ENCODE data around the gene C1orf167. TPM values are rescaled to one million over a fixed set of nuclear protein-coding genes. Genes with fewer than 3 reads are reported as not detected.

C1orf167 gene
- total RNA-seq, 1 donor from 2014 or later: 0.18 TPM

DNA sequence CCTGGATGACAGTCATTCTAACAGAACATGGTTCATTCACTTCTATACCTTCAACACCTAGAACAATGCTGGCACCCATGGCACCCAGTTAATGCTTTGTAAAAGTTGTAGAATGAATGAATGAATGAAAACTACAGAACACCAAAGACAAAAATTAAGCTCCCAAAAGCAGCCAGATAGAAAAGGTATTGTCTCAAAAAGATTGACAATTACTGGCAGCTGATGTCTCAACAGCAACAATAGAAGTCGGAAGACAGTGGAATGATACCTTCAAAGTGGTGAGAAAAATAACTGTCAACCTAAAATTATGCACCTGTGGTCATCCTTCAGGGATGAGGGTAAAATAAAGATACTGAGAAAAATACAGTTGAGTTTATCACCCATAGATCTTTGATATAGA, 4.9 kb upstream of the C1orf167 start:
- Mint-ChIP-seq H3K27me3 (ENCODE audit: low read depth) (peaks cover 24% of the 10 kb centered on the region), H3K36me3 (peaks cover 4% of the 10 kb centered on the region), H3K4me1 (peaks cover 6% of the 10 kb centered on the region), H3K4me3 (no peak overlapping the region), H3K9me3 (peaks cover 13% of the 10 kb centered on the region), H3K27ac (no peak overlapping the region)
- TF ChIP-seq, protein P1, sequence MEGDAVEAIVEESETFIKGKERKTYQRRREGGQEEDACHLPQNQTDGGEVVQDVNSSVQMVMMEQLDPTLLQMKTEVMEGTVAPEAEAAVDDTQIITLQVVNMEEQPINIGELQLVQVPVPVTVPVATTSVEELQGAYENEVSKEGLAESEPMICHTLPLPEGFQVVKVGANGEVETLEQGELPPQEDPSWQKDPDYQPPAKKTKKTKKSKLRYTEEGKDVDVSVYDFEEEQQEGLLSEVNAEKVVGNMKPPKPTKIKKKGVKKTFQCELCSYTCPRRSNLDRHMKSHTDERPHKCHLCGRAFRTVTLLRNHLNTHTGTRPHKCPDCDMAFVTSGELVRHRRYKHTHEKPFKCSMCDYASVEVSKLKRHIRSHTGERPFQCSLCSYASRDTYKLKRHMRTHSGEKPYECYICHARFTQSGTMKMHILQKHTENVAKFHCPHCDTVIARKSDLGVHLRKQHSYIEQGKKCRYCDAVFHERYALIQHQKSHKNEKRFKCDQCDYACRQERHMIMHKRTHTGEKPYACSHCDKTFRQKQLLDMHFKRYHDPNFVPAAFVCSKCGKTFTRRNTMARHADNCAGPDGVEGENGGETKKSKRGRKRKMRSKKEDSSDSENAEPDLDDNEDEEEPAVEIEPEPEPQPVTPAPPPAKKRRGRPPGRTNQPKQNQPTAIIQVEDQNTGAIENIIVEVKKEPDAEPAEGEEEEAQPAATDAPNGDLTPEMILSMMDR (IDR thresholded peaks at IDR 0.05; ENCODE audit: unreplicated experiment): no peak
- DNase-seq (ENCODE audit: low spot score in 2 of 2, unreplicated experiment in 2 of 2): no peak

GRCh38 chr1:11759791-11760190, 2.2 kb upstream of the C1orf167 start:
- no peak overlapping the region for H3K4me3 Mint-ChIP-seq
- DNase-seq (ENCODE audit: low spot score in 2 of 2, unreplicated experiment in 2 of 2): no peak
- no peak overlapping the region for H3K27ac Mint-ChIP-seq
- H3K27me3 Mint-ChIP-seq (ENCODE audit: low read depth): peaks cover 36% of the 10 kb centered on the region
- TF ChIP-seq, protein P1 (IDR thresholded peaks at IDR 0.05; ENCODE audit: unreplicated experiment): no peak
- peaks cover 13% of the 10 kb centered on the region for H3K9me3 Mint-ChIP-seq
- peaks cover 4% of the 10 kb centered on the region for H3K36me3 Mint-ChIP-seq
- peaks cover 2% of the 10 kb centered on the region for H3K4me1 Mint-ChIP-seq

- no peak for DNase-seq (ENCODE audit: low spot score in 2 of 2, unreplicated experiment in 2 of 2)
- Mint-ChIP-seq H3K4me3 (no peak overlapping the region), H3K27me3 (ENCODE audit: low read depth) (peaks cover 36% of the 10 kb centered on the region), H3K27ac (no peak overlapping the region), H3K4me1 (peaks cover 2% of the 10 kb centered on the region), H3K36me3 (peaks cover 4% of the 10 kb centered on the region), H3K9me3 (peaks cover 8% of the 10 kb centered on the region)
- TF ChIP-seq, protein P1 (IDR thresholded peaks at IDR 0.05; ENCODE audit: unreplicated experiment): no peak
Measured at GRCh38 chr1:11761285-11761684, 708 bp upstream of the C1orf167 start.

DNA sequence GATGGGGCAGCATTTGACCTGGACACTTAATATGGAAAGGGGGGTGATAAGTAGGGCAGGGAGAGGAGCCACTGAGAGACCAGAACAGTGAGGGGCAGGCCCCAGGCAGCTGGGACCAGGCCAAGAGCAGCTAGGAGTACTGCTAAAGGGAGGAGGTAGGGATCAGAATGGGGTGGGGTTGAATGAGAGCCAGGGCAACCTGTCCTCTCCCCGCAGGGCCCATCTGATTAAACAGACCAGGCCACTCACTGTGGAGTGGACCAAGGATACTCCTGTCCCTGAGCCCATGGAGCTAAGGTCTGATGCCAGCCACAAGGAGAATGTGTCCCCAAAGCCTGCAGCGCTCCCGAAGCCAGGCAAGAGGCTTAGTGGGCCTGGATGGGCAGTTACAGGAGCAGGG, 2.1 kb downstream of the C1orf167 start:
- Mint-ChIP-seq H3K9me3 (no peaks in the 10 kb centered on the region), H3K27me3 (ENCODE audit: low read depth) (peaks cover 32% of the 10 kb centered on the region), H3K4me1 (peaks cover 2% of the 10 kb centered on the region), H3K27ac (no peak overlapping the region), H3K36me3 (no peaks in the 10 kb centered on the region), H3K4me3 (no peak overlapping the region)
- TF ChIP-seq, protein P1 (IDR thresholded peaks at IDR 0.05; ENCODE audit: unreplicated experiment): no peak
- DNase-seq (ENCODE audit: low spot score in 2 of 2, unreplicated experiment in 2 of 2): no peak

DNA sequence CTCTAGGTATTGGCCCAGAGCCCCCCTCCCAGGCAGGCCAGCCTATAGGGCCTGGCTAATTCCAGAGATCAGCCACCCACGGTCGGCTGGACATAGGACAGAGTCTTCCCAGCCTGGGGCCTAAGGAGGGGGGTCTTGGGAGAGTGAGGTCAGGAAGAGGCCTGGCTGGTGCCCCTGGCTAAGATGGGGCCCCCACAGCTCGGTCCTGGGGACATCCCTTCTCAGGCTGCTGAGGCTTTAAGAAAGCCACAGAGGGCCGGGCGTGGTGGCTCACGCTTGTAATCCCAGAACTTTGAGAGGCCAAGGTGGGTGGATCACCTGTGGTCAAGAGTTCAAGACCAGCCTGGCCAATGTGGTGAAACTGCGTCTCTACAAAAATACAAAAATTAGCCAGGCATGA, 2.5 kb downstream of the C1orf167 start:
- Mint-ChIP-seq H3K27ac (no peak overlapping the region), H3K9me3 (no peaks in the 10 kb centered on the region), H3K36me3 (no peaks in the 10 kb centered on the region), H3K27me3 (ENCODE audit: low read depth) (peaks cover 32% of the 10 kb centered on the region), H3K4me3 (no peak overlapping the region), H3K4me1 (peaks cover 2% of the 10 kb centered on the region)
- TF ChIP-seq, protein P1 (IDR thresholded peaks at IDR 0.05; ENCODE audit: unreplicated experiment): no peak
- DNase-seq (ENCODE audit: low spot score in 2 of 2, unreplicated experiment in 2 of 2): no peak

Measured in mesothelial cell of epicardium (in vitro differentiated cells).